Loucy (cell line): ENCODE data around the gene CMTM7.
"Not testable (repeated sequence)": the region's sequence is repeated elsewhere in the genome, so short reads cannot be mapped to it uniquely, and the experiment has no call there.

Experiments
- CTCF ChIP-seq: fragments of 200-600 bp; sonication (generic); conservative IDR thresholded peaks from 2 replicates; pipeline ENCODE4 v1.5.1; 2014; ENCODE audit warnings: mild to moderate bottlenecking, antibody characterized with exemption, low read length
- EZH2phosphoT487 ChIP-seq: fragments of 200-600 bp; IDR thresholded peaks from 2 replicates; pipeline ENCODE4 v1.6.1; 2018; ENCODE audit warnings: antibody characterized with exemption, mild to moderate bottlenecking, moderate library complexity, borderline replicate concordance

GRCh38 chr3:32472151-32472550 is 80.5 kb downstream of the CMTM7 start:
- TF ChIP-seq EZH2phosphoT487, CTCF: not testable (repeated sequence)
